GM18907 (cell line): ENCODE measurements around the gene ZNF441.
"Not testable (repeated sequence)": the region's sequence is repeated elsewhere in the genome, so short reads cannot be mapped to it uniquely, and the experiment has no call there.

Experiments
- ATAC-seq: cut with Tn5 transposase; IDR thresholded peaks from one replicate; pipeline ENCODE4 v1.9.1; 2021; ENCODE audit warnings: mild to moderate bottlenecking, moderate library complexity; ENCODE audit not compliant: unreplicated experiment

ZNF441 gene

GRCh38 chr19:11776669-11777068 is 9.9 kb downstream of the ZNF441 start:
- not testable (repeated sequence) for ATAC-seq

GRCh38 chr19:11780431-11781020 is 13.7 kb downstream of the ZNF441 start:
- ATAC-seq = no peak

- no peak for ATAC-seq
Observed at GRCh38 chr19:11781295-11782057, 14.7 kb downstream of the ZNF441 start.

DNA sequence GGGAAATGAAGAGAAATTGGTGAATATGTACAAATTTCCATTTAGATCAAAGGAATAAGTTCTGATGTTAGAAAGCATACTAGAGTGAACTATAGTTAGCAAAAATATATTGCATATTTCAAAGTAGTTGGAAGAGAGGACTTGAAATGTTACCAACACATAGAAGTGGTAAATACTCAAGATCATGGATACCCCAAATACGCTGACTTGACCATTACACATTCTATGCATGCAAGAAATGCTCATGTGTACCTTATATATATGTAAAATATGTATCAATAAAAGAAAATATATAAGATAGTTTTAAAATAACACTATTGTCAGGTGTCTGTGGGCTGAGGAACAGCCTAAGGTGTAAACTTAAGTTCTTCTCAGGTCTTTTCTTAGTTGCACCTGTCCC is 17.0 kb downstream of the ZNF441 start:
- no peak for ATAC-seq

- ATAC-seq = no peak
Observed at GRCh38 chr19:11784356-11784755, 17.6 kb downstream of the ZNF441 start.

DNA sequence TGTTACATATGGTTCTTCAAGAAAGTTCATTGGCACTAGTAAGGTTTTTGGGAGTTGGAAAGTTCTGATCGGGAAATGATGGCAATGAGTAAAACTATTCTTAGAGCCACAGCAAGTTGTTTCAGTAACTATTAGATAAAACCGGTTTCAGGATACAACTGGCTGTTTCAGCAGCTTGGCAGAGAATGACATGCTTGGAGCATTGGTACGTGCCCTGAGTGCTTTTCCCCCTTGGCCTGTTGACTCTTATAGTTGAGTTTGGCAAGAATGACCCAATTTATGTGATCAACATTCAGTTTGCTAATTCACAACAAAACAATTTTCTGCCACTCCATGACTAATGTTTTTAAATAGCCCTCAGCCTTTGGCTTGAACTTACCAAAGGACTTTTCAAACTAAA is 20.7 kb downstream of the ZNF441 start:
- no peak for ATAC-seq

DNA sequence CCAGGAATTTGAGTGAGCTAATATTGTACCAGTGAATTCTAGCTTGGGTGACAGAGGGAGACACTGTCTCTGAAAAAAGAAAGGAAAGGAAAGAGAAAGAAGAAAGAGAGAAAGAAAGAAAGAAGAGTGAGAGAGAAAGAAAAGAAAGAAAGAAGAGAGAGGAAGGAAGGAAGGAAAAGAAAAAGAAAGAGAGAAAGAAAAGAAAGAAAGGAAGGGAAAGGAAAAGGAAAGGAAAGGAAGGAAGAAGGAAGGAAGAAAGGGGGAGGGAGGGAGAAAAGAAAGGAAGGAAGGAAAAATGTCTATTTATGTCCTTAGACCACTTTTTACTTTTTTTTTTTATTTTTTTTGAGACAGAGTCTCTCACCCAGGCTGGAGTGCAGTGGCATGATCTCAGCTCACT is 26.1 kb downstream of the ZNF441 start:
- ATAC-seq = no peak

DNA sequence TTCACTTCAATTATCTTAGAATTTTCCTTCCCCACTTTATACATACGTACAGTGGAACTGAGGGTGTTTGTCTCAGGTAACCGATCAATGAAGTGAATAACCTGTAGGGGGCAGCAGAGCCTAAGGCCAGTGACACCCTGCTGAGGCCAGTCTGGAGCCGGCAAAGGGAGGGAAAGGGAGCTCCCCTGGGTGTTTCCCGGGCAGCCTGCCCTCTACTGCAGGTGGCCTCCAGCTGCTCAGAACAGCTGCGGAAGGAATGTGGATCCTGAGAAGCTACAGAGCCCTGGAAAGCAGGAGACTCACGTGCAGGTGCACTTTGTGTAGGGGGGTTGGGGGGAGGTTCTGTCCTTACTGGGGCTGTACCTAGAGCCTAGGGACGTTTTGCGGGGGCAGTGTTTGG is 30.7 kb downstream of the ZNF441 start:
- ATAC-seq = peak; percentile 43

DNA sequence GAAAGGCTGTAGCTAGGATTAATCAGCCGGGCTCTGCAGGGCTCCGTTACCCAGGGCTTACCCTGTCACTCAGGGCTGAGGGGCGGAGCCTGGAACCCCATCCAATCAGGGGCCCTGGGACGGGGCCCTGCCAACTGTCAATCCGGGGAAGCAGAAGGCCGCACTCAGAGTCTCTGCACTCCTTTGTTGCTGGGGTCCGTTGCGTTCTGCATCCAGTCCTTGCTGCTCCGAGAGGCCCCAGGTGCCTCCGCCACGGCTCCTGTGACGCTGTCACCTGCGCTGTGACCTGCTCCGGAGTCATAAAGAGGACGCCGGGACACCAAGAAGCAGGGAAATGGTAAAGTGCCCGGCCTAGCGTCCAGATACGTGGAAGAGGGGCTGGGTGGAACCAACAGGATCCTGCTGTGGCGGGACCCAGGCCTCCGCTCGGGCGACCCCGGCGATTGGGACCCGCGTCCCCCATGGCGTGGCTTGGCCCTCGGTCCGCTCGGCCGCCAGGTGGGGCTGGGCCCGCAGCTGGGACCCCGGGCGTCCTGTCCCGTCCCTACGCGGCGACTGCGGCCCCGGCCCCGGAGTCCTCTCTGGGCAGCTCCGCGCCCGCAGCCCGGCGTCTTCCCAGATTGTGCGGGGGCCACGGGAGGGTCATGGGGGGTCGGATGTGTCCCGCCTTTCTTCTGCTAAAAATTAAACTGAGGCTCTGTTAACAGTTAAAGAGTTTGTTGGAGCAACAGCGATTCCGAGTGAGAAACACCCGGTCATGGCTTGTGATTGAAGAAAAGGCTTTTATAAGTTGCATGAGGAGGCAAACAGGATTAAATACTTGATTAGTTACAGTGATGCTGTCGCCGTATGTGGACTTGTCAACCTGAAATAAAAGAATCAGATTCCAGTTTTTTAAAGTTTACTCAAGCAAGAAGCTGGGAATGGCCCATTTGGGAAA is 31.9 kb downstream of the ZNF441 start, which contains the start of gene ZNF491:
Gene ZNF491, plus strand, starts transcription at position 133 of the 940 bp plus-strand sequence. CDS start 7,431 bp downstream, outside the sequence.
- ATAC-seq = peak; percentile 85

- no peak for ATAC-seq
Observed at GRCh38 chr19:11806354-11807098, 39.7 kb downstream of the ZNF441 start.

DNA sequence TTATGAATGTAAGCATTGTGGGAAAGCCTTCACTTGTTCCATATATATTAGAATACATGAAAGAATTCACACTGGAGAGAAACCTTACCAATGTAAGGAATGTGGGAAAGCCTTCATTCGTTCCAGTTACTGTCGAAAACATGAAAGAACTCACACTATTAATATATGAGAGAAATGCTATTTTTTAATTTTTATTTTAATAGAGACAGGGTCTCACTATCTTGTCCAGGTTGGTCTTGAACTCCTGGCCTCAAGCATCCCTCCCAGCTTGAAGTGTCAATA is 40.2 kb downstream of the ZNF441 start:
- no peak for ATAC-seq

- peak; percentile 47 for ATAC-seq
Observed at GRCh38 chr19:11813703-11814028, 46.9 kb downstream of the ZNF441 start.

- peak; percentile 96 for ATAC-seq
Observed at GRCh38 chr19:11814029-11814699, 47.4 kb downstream of the ZNF441 start, which contains the start of gene ZNF440. TSS of gene ZNF440 (plus strand) at chr19:11814273. CDS start at chr19:11814448, 175 bp downstream.

DNA sequence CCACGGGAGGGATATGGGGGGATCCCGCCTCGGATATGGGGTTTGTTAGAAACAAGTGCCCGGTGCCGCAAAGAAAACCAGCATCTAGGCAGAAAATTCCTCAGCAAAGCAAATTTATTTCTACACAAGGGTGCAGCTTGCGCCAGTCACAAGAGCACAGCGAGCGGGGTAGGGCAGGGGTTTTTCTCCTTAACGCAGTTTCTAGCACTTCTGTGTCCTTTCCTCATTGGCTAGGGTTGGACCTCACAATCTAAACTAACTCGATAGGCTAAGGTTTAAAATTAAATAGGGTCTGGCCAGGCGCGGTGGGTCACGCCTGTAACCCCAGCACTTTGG is 47.9 kb downstream of the ZNF441 start:
- peak; percentile 23 for ATAC-seq

DNA sequence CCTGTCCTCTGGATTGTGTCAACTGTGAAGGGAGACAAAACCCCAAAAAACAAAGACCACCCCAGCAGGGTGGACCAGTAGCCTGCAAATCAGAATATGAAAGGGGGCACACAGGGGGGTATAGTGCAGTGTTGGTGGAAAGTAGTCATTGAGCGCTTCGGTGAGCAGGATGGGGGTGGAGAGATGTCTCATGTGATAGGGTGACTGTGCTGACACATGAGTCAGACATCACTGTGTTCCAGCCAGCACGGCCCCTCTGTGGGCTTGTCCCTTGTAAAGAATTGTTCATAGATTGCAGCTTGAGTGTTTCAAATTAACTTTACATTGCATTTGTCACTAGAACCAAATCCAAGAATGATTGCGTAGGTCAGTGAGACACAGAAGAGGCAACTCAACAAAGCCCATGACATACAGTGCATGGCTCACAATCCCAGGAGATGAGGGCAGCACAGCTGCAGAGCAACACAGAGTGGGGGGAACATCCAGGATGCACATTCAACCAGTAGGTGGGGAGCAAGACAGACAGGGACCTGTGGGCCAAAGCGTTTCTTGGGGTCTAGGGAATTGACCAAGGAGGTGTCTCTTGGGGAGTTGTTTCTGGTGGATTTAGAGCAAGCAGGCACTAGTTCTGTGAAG is 54.8 kb downstream of the ZNF441 start:
- no peak for ATAC-seq

GRCh38 chr19:11828957-11829876 is 62.4 kb downstream of the ZNF441 start:
- ATAC-seq = not testable (repeated sequence)

- no peak for ATAC-seq
Observed at GRCh38 chr19:11832253-11832912, 65.6 kb downstream of the ZNF441 start.

- no peak for ATAC-seq
Observed at GRCh38 chr19:11833541-11833940, 66.7 kb downstream of the ZNF441 start.
